Stomach (tissue), 9 donors: ENCODE results near the gene PTPRM. TPM values are rescaled to one million over a fixed set of nuclear protein-coding genes. Genes with fewer than 3 reads are reported as not detected.
"Not testable (repeated sequence)": the region's sequence is repeated elsewhere in the genome, so short reads cannot be mapped to it uniquely, and the experiment has no call there.

Source experiments
- DNase-seq, 2 donors: peaks; one replicate each; pipeline versions ENCODE4 v3.0.0 to v3.0.0-alpha.2; 2013 to 2019
- H3K27ac ChIP-seq, 5 donors: fragments of 200-600 bp in 4 of 5; sonication (generic) in 4 of 5; one replicate each; pipeline ENCODE4 v1.5.1; 2013 to 2019; ENCODE audit warnings: mild to moderate bottlenecking in 1 of 5, moderate library complexity in 1 of 5
- H3K27me3 ChIP-seq, 3 donors: fragments of 200-600 bp; sonication (generic); one replicate each; pipeline ENCODE4 v1.5.1; 2017 to 2019; ENCODE audit warnings: mixed run types in 1 of 3
- H3K36me3 ChIP-seq, 4 donors: fragments of 200-600 bp; sonication (generic); 1 replicate in 3 of 4; 2 replicates in 1 of 4; pipeline ENCODE4 v1.5.1; 2016 to 2019
- H3K4me1 ChIP-seq, 4 donors: fragments of 200-600 bp; sonication (generic); one replicate each; pipeline ENCODE4 v1.5.1; 2016 to 2019
- H3K4me3 ChIP-seq, 4 donors: fragments of 200-600 bp; sonication (generic) in 3 of 4; one replicate each; pipeline ENCODE4 v1.5.1; 2016 to 2019; ENCODE audit warnings: mild to moderate bottlenecking in 1 of 4
- H3K9me3 ChIP-seq, 4 donors: fragments of 200-600 bp; sonication (generic); one replicate each; pipeline ENCODE4 v1.5.1; 2016 to 2019
- CTCF ChIP-seq, 7 experiments: fragments of 450-650 bp in 4 of 7; fragments of 200-600 bp in 3 of 7; sonication (generic) in 3 of 7; IDR thresholded peaks; one replicate each; pipeline ENCODE4 v1.5.1; 2016 to 2019; ENCODE audit warnings: antibody characterized with exemption in 7 of 7, control low read depth in 2 of 7, mild to moderate bottlenecking in 1 of 7
- EP300 ChIP-seq: sonication (generic); formaldehyde crosslinking; IDR thresholded peaks from one replicate; pipeline ENCODE4 v1.6.1; 2017; ENCODE audit warnings: antibody characterized with exemption
- POLR2A ChIP-seq, 4 donors: fragments of 450-650 bp; IDR thresholded peaks; one replicate each; pipeline ENCODE4 v1.6.1; 2016; ENCODE audit warnings: antibody characterized with exemption in 4 of 4, control low read depth in 2 of 4, mild to moderate bottlenecking in 1 of 4, moderate library complexity in 1 of 4
- POLR2AphosphoS5 ChIP-seq, 3 donors: sonication (generic); formaldehyde crosslinking; IDR thresholded peaks; one replicate each; pipeline ENCODE4 v1.6.1; 2016; ENCODE audit warnings: antibody characterized with exemption in 3 of 3
- WGBS, 5 donors: extraction: QIAGEN DNeasy Blood & Tissue Kit in 3 of 5; methylation state at CpG; one replicate each; pipeline versions ENCODE4 v1.1.5 to v1.1.7; 2013 to 2018; 5-methylcytosine and 5-hydroxymethylcytosine counted together
- intact Hi-C: fragments of 100-400 bp; cut with DNase I; formaldehyde crosslinking; loops from one replicate; pipeline ENCODE4 v1.15.1; 2023; ENCODE audit warnings: low total_unique reads
- polyA plus RNA-seq, 3 donors: library from polyadenylated mRNA; stranded (reverse); fragments of 200-250 nt; gene quantifications; one replicate each; pipeline ENCODE4 v1.2.3, GENCODE V29; 2013
- total RNA-seq, 5 donors: library from RNA; depleted of rRNA; stranded (reverse); fragments of >200 nt; gene quantifications; one replicate each; pipeline versions ENCODE4 v1.1.0 to v1.2.3, GENCODE V29; 2014 to 2016
- donor health status: healthy with polysubstance abuse.
- donor health status: Bipolar disorder and iron deficiency.
- donor health status: healthy.

PTPRM gene
- total and polyA plus RNA-seq, 8 donors = 7.5 to 246 (median 58.2) TPM

- Histone ChIP-seq H3K4me1 (peaks cover 0 to 25% (median 0%) of the 10 kb centered on the region in 4 donors), H3K27me3 (no peaks in the 10 kb centered on the region), H3K27ac (no peak overlapping the region), H3K4me3 (no peak overlapping the region), H3K9me3 (no peaks in the 10 kb centered on the region), H3K36me3 (peaks cover 0 to 14% (median 10%) of the 10 kb centered on the region in 4 donors)
- WGBS, 5 donors = 43 to 77% (median 74%) methylated on average over 1 of the region's 1 CpG
- intact Hi-C loops = no loop called here
- DNase-seq = no peak
- no peak for TF ChIP-seq CTCF (IDR thresholded peaks at IDR 0.05)
- TF ChIP-seq POLR2A (IDR thresholded peaks at IDR 0.05) = no peak
- TF ChIP-seq EP300 = no peak
- TF ChIP-seq POLR2AphosphoS5 (IDR thresholded peaks at IDR 0.05) = no peak
Observed at GRCh38 chr18:7954238-7954637, 387.1 kb downstream of the PTPRM start.

- WGBS, 5 donors = 91 to 100% (median 98%) methylated on average over 7 of the region's 7 CpGs
- TF ChIP-seq POLR2AphosphoS5 (IDR thresholded peaks at IDR 0.05) (no peak), CTCF (IDR thresholded peaks at IDR 0.05) (no peak), EP300 (no peak), POLR2A (IDR thresholded peaks at IDR 0.05) (no peak)
Observed at GRCh38 chr18:7955175-7955574, 388.1 kb downstream of the PTPRM start.

DNA sequence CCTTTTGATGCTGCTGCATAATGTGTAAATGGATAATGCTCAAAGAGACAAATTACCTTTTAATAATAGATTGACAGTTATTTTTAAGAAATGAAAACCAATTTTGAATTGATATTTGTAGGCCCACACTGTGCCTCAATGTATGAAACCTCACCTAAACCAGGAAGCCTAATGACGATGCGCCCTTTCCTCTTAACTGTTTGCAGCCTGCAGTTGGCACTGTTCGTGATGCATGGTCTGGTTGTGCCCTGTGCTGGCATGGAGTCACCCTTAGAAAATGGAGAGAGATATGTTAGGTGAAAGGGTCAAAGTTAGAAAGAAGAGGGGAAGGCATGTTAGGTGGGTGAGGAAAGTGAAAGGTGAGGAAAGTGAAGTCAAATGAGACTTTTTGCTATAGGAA lies 390.2 kb downstream of the PTPRM start:
- peaks cover 0 to 13% (median 0%) of the 10 kb centered on the region in 4 donors for H3K4me1 ChIP-seq
- 78 to 88% (median 83%) methylated on average over 3 of the region's 3 CpGs for WGBS, 5 donors
- peaks cover 0 to 11% (median 4%) of the 10 kb centered on the region in 4 donors for H3K36me3 ChIP-seq
- H3K27me3 ChIP-seq = no peaks in the 10 kb centered on the region
- TF ChIP-seq EP300 = no peak
- TF ChIP-seq POLR2A (IDR thresholded peaks at IDR 0.05) = no peak
- no peak for TF ChIP-seq POLR2AphosphoS5 (IDR thresholded peaks at IDR 0.05)
- H3K9me3 ChIP-seq = no peaks in the 10 kb centered on the region
- intact Hi-C loops = no loop called here
- no peak overlapping the region for H3K4me3 ChIP-seq
- no peak for DNase-seq
- H3K27ac ChIP-seq = no peak overlapping the region

More at GRCh38 chr18:7955175-7955574, 388.1 kb downstream of the PTPRM start:
- peaks cover 0 to 20% (median 0%) of the 10 kb centered on the region in 4 donors for H3K4me1 ChIP-seq
- no peak overlapping the region for H3K4me3 ChIP-seq
- no peak for DNase-seq
- peaks cover 0 to 11% (median 9%) of the 10 kb centered on the region in 4 donors for H3K36me3 ChIP-seq
- no peaks in the 10 kb centered on the region for H3K27me3 ChIP-seq
- H3K27ac ChIP-seq = no peak overlapping the region
- intact Hi-C loops = no loop called here
- no peaks in the 10 kb centered on the region for H3K9me3 ChIP-seq

- Histone ChIP-seq H3K4me3 (no peak overlapping the region), H3K27me3 (no peaks in the 10 kb centered on the region), H3K9me3 (no peaks in the 10 kb centered on the region), H3K27ac (peak overlapping the region in 1 of 5 donors; percentile 71), H3K4me1 (peaks cover 0 to 13% (median 0%) of the 10 kb centered on the region in 4 donors), H3K36me3 (peaks cover 0 to 11% (median 4%) of the 10 kb centered on the region in 4 donors)
- no peak for TF ChIP-seq EP300
- TF ChIP-seq POLR2A (IDR thresholded peaks at IDR 0.05) = no peak
- TF ChIP-seq POLR2AphosphoS5 (IDR thresholded peaks at IDR 0.05) = no peak
- TF ChIP-seq CTCF (IDR thresholded peaks at IDR 0.05) = no peak
- 48 to 58% (median 53%) methylated on average over 4 of the region's 4 CpGs for WGBS, 5 donors
- intact Hi-C loops = no loop called here
- no peak for DNase-seq
Observed at GRCh38 chr18:7958081-7958896, 391.2 kb downstream of the PTPRM start.

- 77 to 90% (median 83%) methylated on average over 1 of the region's 1 CpG for WGBS, 5 donors
- Histone ChIP-seq H3K4me3 (no peak overlapping the region), H3K27ac (peak overlapping the region in 1 of 5 donors; percentile 71), H3K9me3 (no peaks in the 10 kb centered on the region), H3K27me3 (no peaks in the 10 kb centered on the region), H3K36me3 (peaks cover 0 to 11% (median 4%) of the 10 kb centered on the region in 4 donors), H3K4me1 (peaks cover 0 to 13% (median 0%) of the 10 kb centered on the region in 4 donors)
- no peak for DNase-seq
- TF ChIP-seq POLR2AphosphoS5 (IDR thresholded peaks at IDR 0.05) (no peak), EP300 (no peak), POLR2A (IDR thresholded peaks at IDR 0.05) (no peak), CTCF (IDR thresholded peaks at IDR 0.05) (no peak)
- intact Hi-C loops = no loop called here
Observed at GRCh38 chr18:7958897-7959146, 391.7 kb downstream of the PTPRM start.

DNA sequence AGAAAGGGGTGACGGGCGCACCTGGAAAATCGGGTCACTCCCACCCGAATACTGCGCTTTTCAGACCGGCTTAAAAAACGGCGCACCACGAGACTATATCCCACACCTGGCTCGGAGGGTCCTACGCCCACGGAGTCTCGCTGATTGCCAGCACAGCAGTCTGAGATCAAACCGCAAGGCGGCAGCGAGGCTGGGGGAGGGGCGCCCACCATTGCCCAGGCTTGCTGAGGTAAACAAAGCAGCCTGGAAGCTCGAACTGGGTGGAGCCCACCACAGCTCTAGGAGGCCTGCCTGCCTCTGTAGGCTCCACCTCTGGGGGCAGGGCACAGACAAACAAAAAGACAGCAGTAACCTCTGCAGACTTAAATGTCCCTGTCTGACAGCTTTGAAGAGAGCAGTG lies 399.6 kb downstream of the PTPRM start:
- H3K4me3 ChIP-seq, intact Hi-C loops, H3K4me1 ChIP-seq, H3K9me3 ChIP-seq, DNase-seq, H3K27me3 ChIP-seq, H3K36me3 ChIP-seq, H3K27ac ChIP-seq: not testable (repeated sequence)
- WGBS, 5 donors = 82 to 89% methylated on average over 4 to 5 of the region's 18 CpGs; no CpG with 5 or more reads in 3 of the 5 donors
